Measurements from ENCODE around the gene TSHZ3. TPM values are rescaled to one million over a fixed set of nuclear protein-coding genes. Genes with fewer than 3 reads are reported as not detected.

TSHZ3 gene
- total RNA-seq, 1 experiment from 2014 or later = not detected

GRCh38 chr19:31289381-31289880 lies 59.8 kb downstream of the TSHZ3 start:
- Mint-ChIP-seq H3K27me3 (ENCODE audit: insufficient read depth, unreplicated experiment) (no peaks in the 10 kb centered on the region), H3K27ac (ENCODE audit: low read depth, unreplicated experiment) (no peak overlapping the region), H3K4me3 (ENCODE audit: unreplicated experiment) (no peak overlapping the region), H3K36me3 (ENCODE audit: insufficient read depth, unreplicated experiment) (peaks cover 5% of the 10 kb centered on the region), H3K9me3 (ENCODE audit: unreplicated experiment) (peaks cover 44% of the 10 kb centered on the region), H3K4me1 (ENCODE audit: insufficient read depth, unreplicated experiment) (no peaks in the 10 kb centered on the region)
- intact Hi-C loops (cut with micrococcal nuclease) = no loop called here
- POLR2A ChIA-PET = no interaction called here
- TF ChIP-seq, protein P1, sequence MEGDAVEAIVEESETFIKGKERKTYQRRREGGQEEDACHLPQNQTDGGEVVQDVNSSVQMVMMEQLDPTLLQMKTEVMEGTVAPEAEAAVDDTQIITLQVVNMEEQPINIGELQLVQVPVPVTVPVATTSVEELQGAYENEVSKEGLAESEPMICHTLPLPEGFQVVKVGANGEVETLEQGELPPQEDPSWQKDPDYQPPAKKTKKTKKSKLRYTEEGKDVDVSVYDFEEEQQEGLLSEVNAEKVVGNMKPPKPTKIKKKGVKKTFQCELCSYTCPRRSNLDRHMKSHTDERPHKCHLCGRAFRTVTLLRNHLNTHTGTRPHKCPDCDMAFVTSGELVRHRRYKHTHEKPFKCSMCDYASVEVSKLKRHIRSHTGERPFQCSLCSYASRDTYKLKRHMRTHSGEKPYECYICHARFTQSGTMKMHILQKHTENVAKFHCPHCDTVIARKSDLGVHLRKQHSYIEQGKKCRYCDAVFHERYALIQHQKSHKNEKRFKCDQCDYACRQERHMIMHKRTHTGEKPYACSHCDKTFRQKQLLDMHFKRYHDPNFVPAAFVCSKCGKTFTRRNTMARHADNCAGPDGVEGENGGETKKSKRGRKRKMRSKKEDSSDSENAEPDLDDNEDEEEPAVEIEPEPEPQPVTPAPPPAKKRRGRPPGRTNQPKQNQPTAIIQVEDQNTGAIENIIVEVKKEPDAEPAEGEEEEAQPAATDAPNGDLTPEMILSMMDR (IDR thresholded peaks at IDR 0.05; ENCODE audit: unreplicated experiment) = no peak
- CTCF ChIA-PET = interaction anchor here (0.6 kb wide), 1 partner anchor 1322 kb away, joined by 3 read pairs; no protein-coding TSS in a partner anchor
- BruUV-seq (replicated peaks) = no TSS peak
- DNase-seq (ENCODE audit: unreplicated experiment) = no peak

GRCh38 chr19:31286491-31286890 lies 62.7 kb downstream of the TSHZ3 start:
- ChIA-PET POLR2A (no interaction called here), CTCF (no interaction called here)
- no peak overlapping the region for H3K27ac Mint-ChIP-seq (ENCODE audit: low read depth, unreplicated experiment)

GRCh38 chr19:31285744-31286143 lies 63.5 kb downstream of the TSHZ3 start:
- Mint-ChIP-seq H3K36me3 (ENCODE audit: insufficient read depth, unreplicated experiment) (peaks cover 5% of the 10 kb centered on the region), H3K27me3 (ENCODE audit: insufficient read depth, unreplicated experiment) (no peaks in the 10 kb centered on the region), H3K9me3 (ENCODE audit: unreplicated experiment) (peaks cover 19% of the 10 kb centered on the region), H3K4me3 (ENCODE audit: unreplicated experiment) (no peak overlapping the region), H3K27ac (ENCODE audit: low read depth, unreplicated experiment) (no peak overlapping the region), H3K4me1 (ENCODE audit: insufficient read depth, unreplicated experiment) (no peaks in the 10 kb centered on the region)
- intact Hi-C loops (cut with micrococcal nuclease) = no loop called here
- TF ChIP-seq, protein P1 (IDR thresholded peaks at IDR 0.05; ENCODE audit: unreplicated experiment) = no peak
- CTCF ChIA-PET = no interaction called here
- POLR2A ChIA-PET = no interaction called here
- BruUV-seq (replicated peaks) = no TSS peak
- no peak for DNase-seq (ENCODE audit: unreplicated experiment)

More at GRCh38 chr19:31286491-31286890, 62.7 kb downstream of the TSHZ3 start:
- Mint-ChIP-seq H3K9me3 (ENCODE audit: unreplicated experiment) (peaks cover 19% of the 10 kb centered on the region), H3K27me3 (ENCODE audit: insufficient read depth, unreplicated experiment) (no peaks in the 10 kb centered on the region), H3K4me3 (ENCODE audit: unreplicated experiment) (no peak overlapping the region), H3K4me1 (ENCODE audit: insufficient read depth, unreplicated experiment) (no peaks in the 10 kb centered on the region), H3K36me3 (ENCODE audit: insufficient read depth, unreplicated experiment) (peaks cover 5% of the 10 kb centered on the region)
- no TSS peak for BruUV-seq (replicated peaks)
- TF ChIP-seq, protein P1 (IDR thresholded peaks at IDR 0.05; ENCODE audit: unreplicated experiment) = no peak
- intact Hi-C loops (cut with micrococcal nuclease) = no loop called here
- no peak for DNase-seq (ENCODE audit: unreplicated experiment)

DNA sequence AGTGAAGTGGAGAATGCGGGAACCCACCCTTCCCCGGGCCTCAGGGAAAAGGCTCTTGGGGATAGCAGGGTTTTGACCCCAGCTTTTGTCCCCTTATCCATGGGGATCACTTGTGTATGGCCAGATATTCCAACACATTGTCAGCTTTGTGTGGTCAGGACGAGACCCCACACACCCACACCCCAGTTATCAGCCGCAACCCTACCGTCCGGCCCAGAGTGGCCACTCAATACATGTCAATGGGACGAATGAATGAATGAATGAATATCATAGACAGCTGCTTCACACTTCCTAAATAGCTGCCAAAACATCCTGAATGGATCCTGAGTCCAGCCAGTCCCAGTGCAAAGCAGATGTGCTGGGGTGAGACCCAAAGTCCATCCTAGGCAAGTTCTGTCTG lies 64.6 kb downstream of the TSHZ3 start:
- CTCF ChIA-PET = no interaction called here
- BruUV-seq (replicated peaks) = no TSS peak
- peaks cover 9% of the 10 kb centered on the region for H3K9me3 Mint-ChIP-seq (ENCODE audit: unreplicated experiment)
- POLR2A ChIA-PET = no interaction called here
- no peaks in the 10 kb centered on the region for H3K27me3 Mint-ChIP-seq (ENCODE audit: insufficient read depth, unreplicated experiment)
- peaks cover 5% of the 10 kb centered on the region for H3K36me3 Mint-ChIP-seq (ENCODE audit: insufficient read depth, unreplicated experiment)
- no peaks in the 10 kb centered on the region for H3K4me1 Mint-ChIP-seq (ENCODE audit: insufficient read depth, unreplicated experiment)
- H3K27ac Mint-ChIP-seq (ENCODE audit: low read depth, unreplicated experiment) = no peak overlapping the region
- TF ChIP-seq, protein P1 (IDR thresholded peaks at IDR 0.05; ENCODE audit: unreplicated experiment) = no peak
- no peak for DNase-seq (ENCODE audit: unreplicated experiment)
- no peak overlapping the region for H3K4me3 Mint-ChIP-seq (ENCODE audit: unreplicated experiment)
- intact Hi-C loops (cut with micrococcal nuclease) = no loop called here

Measured in MCF 10A (cell line).